HEK293 (cell line): ENCODE measurements around the gene DCN.

ENCODE experiments used
- CTCF ChIA-PET: fragments of 350-600 bp; formaldehyde crosslinking; extraction: SDS; loops from one replicate; lab custom pipeline; 2021; ENCODE audit warnings: antibody characterized with exemption; lab: Yijun Ruan, JAX
- POLR2A ChIA-PET: fragments of 300-600 bp; formaldehyde crosslinking; extraction: SDS; loops from one replicate; lab custom pipeline; 2020; ENCODE audit warnings: antibody characterized with exemption, inconsistent platforms; lab: Yijun Ruan, JAX
- H3K27ac ChIP-seq: fragments of 200-500 bp; sonication (Bioruptor generic); 2 replicates; pipeline ENCODE4 v1.5.1; 2014; ENCODE audit warnings: low read depth, low read length, control low read depth, inconsistent platforms; ENCODE audit errors: extremely low read depth
- H3K36me3 ChIP-seq, 2 experiments: fragments of 200-500 bp in 1 of 2; sonication (Bioruptor generic) in 1 of 2; 1 replicate in 1 of 2; 2 replicates in 1 of 2; pipeline ENCODE4 v1.5.1; 2014 to 2017; ENCODE audit warnings: inconsistent platforms in 2 of 2, low read length in 2 of 2; ENCODE audit not compliant: control insufficient read depth in 2 of 2, insufficient read depth in 1 of 2
- H3K4me1 ChIP-seq: fragments of 200-500 bp; sonication (Bioruptor generic); 2 replicates; pipeline ENCODE4 v1.5.1; 2014; ENCODE audit warnings: mild to moderate bottlenecking, low read length, inconsistent platforms; ENCODE audit not compliant: control insufficient read depth, insufficient read depth
- H3K4me3 ChIP-seq: 2 replicates; pipeline ENCODE4 v1.5.1; 2011; ENCODE audit warnings: low read depth, mild to moderate bottlenecking, control low read depth, low read length, moderate library complexity
- H3K9me3 ChIP-seq: fragments of 200-500 bp; sonication (Bioruptor generic); 2 replicates; pipeline ENCODE4 v1.5.1; 2014; ENCODE audit warnings: low read depth, low read length, inconsistent platforms; ENCODE audit not compliant: control insufficient read depth, insufficient read depth
- GLIS2 ChIP-seq: fragments of 450-650 bp; formaldehyde crosslinking; IDR thresholded peaks from 2 replicates; pipeline ENCODE4 v1.5.1; 2016; ENCODE audit warnings: missing biosample characterization, missing genetic modification characterization
- IKZF3 ChIP-seq: fragments of 450-650 bp; IDR thresholded peaks from 2 replicates; pipeline ENCODE4 v1.5.0; 2018; ENCODE audit warnings: missing biosample characterization, mild to moderate bottlenecking, missing genetic modification characterization, moderate library complexity
- KLF1 ChIP-seq: fragments of 450-650 bp; formaldehyde crosslinking; IDR thresholded peaks from 2 replicates; pipeline ENCODE4 v1.5.1; 2016; ENCODE audit warnings: missing biosample characterization, missing genetic modification characterization
- KLF7 ChIP-seq: fragments of 450-650 bp; formaldehyde crosslinking; IDR thresholded peaks from 2 replicates; pipeline ENCODE4 v1.5.1; 2016; ENCODE audit warnings: missing biosample characterization, missing genetic modification characterization, borderline replicate concordance
- KLF9 ChIP-seq: fragments of 450-650 bp; formaldehyde crosslinking; IDR thresholded peaks from 2 replicates; pipeline ENCODE4 v1.5.1; 2016; ENCODE audit warnings: missing biosample characterization, missing genetic modification characterization, low read depth
- MYNN ChIP-seq: fragments of 450-650 bp; formaldehyde crosslinking; IDR thresholded peaks from 2 replicates; pipeline ENCODE4 v1.5.1; 2016; ENCODE audit warnings: missing biosample characterization, missing genetic modification characterization, borderline replicate concordance
- TCF7L2 ChIP-seq: IDR thresholded peaks from 2 replicates; pipeline ENCODE4 v1.6.1; 2011; ENCODE audit warnings: low read depth, mild to moderate bottlenecking, inconsistent platforms, low read length, moderate library complexity, borderline replicate concordance
- ZBTB48 ChIP-seq: fragments of 450-650 bp; formaldehyde crosslinking; IDR thresholded peaks from 2 replicates; pipeline ENCODE4 v1.5.1; 2016; ENCODE audit warnings: missing biosample characterization, missing genetic modification characterization
- ZFP3 ChIP-seq: fragments of 450-650 bp; formaldehyde crosslinking; IDR thresholded peaks from 2 replicates; pipeline ENCODE4 v1.5.1; 2016; ENCODE audit warnings: low read depth, missing biosample characterization, missing genetic modification characterization
- ZNF114 ChIP-seq: fragments of 450-650 bp; formaldehyde crosslinking; IDR thresholded peaks from 2 replicates; pipeline ENCODE4 v1.5.0; 2017; ENCODE audit warnings: missing biosample characterization, missing genetic modification characterization
- ZNF174 ChIP-seq: fragments of 450-650 bp; formaldehyde crosslinking; IDR thresholded peaks from 2 replicates; pipeline ENCODE4 v1.5.0; 2017; ENCODE audit warnings: missing biosample characterization, mild to moderate bottlenecking, missing genetic modification characterization
- ZNF311 ChIP-seq: fragments of 450-650 bp; formaldehyde crosslinking; IDR thresholded peaks from 2 replicates; pipeline ENCODE4 v1.5.1; 2017; ENCODE audit warnings: missing biosample characterization, missing genetic modification characterization, borderline replicate concordance
- ZNF350 ChIP-seq: fragments of 450-650 bp; formaldehyde crosslinking; IDR thresholded peaks from 2 replicates; pipeline ENCODE4 v1.5.0; 2017; ENCODE audit warnings: missing biosample characterization, mild to moderate bottlenecking, missing genetic modification characterization
- ZNF37A ChIP-seq: fragments of 450-650 bp; IDR thresholded peaks from 2 replicates; pipeline ENCODE4 v1.5.1; 2018; ENCODE audit warnings: missing biosample characterization, missing genetic modification characterization
- ZNF670 ChIP-seq: fragments of 450-650 bp; formaldehyde crosslinking; IDR thresholded peaks from 2 replicates; pipeline ENCODE4 v1.5.1; 2016; ENCODE audit warnings: missing biosample characterization, missing genetic modification characterization, low read depth
- ZNF837 ChIP-seq: fragments of 450-650 bp; formaldehyde crosslinking; IDR thresholded peaks from 2 replicates; pipeline ENCODE4 v1.5.1; 2016; ENCODE audit warnings: missing biosample characterization, missing genetic modification characterization
- ZSCAN30 ChIP-seq: fragments of 450-650 bp; IDR thresholded peaks from 2 replicates; pipeline ENCODE4 v1.5.1; 2018; ENCODE audit warnings: missing biosample characterization, mild to moderate bottlenecking, missing genetic modification characterization, moderate library complexity
- ZXDB ChIP-seq: fragments of 450-650 bp; formaldehyde crosslinking; IDR thresholded peaks from 2 replicates; pipeline ENCODE4 v1.5.1; 2016; ENCODE audit warnings: missing biosample characterization, missing genetic modification characterization
- TF ChIP-seq, protein P1 (sequence below): fragments of 450-650 bp; formaldehyde crosslinking; IDR thresholded peaks from 2 replicates; pipeline ENCODE4 v1.5.1; 2016; ENCODE audit warnings: missing biosample characterization, missing genetic modification characterization
- TF ChIP-seq, protein P2 (sequence below): fragments of 450-650 bp; formaldehyde crosslinking; IDR thresholded peaks from 2 replicates; pipeline ENCODE4 v1.5.1; 2017; ENCODE audit warnings: missing biosample characterization, missing genetic modification characterization
- TF ChIP-seq, protein P3 (sequence below): fragments of 450-650 bp; formaldehyde crosslinking; IDR thresholded peaks from 2 replicates; pipeline ENCODE4 v1.5.1; 2016; ENCODE audit warnings: missing biosample characterization, missing genetic modification characterization
- TF ChIP-seq, protein P4 (sequence below): fragments of 450-650 bp; formaldehyde crosslinking; IDR thresholded peaks from 2 replicates; pipeline ENCODE4 v1.5.1; 2017; ENCODE audit warnings: missing biosample characterization, missing genetic modification characterization
- TF ChIP-seq, protein P5 (sequence below): IDR thresholded peaks from 2 replicates; pipeline ENCODE4 v1.6.1; 2011; ENCODE audit warnings: mild to moderate bottlenecking, low read depth, low read length, borderline replicate concordance
- TF ChIP-seq, protein P6 (sequence below): fragments of 450-650 bp; formaldehyde crosslinking; IDR thresholded peaks from 2 replicates; pipeline ENCODE4 v1.5.1; 2016; ENCODE audit warnings: missing biosample characterization, missing genetic modification characterization

DCN gene

DNA sequence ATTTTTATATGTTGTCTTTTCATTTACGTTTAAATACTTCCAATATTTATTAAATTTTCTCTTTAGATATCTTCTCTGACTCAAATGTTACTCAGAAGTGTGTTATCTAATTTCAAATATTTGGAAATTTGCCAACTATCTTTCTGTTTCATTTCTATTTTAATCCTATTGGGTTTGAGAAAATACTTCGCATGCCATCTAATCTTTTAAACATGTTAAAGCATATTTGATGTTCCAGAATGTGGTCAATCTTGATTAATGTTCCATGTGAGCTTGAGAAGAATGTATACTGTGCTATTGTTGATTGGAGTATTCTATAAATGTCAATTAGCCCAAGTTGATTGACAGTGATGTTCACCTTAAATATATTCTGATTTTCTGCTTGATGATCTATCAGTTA is 11.9 kb upstream of the DCN start (continued):
- no peak for TF ChIP-seq TCF7L2
- TF ChIP-seq, protein P1, sequence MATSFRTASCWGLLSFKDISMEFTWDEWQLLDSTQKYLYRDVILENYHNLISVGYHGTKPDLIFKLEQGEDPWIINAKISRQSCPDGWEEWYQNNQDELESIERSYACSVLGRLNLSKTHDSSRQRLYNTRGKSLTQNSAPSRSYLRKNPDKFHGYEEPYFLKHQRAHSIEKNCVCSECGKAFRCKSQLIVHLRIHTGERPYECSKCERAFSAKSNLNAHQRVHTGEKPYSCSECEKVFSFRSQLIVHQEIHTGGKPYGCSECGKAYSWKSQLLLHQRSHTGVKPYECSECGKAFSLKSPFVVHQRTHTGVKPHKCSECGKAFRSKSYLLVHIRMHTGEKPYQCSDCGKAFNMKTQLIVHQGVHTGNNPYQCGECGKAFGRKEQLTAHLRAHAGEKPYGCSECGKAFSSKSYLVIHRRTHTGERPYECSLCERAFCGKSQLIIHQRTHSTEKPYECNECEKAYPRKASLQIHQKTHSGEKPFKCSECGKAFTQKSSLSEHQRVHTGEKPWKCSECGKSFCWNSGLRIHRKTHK (tag by site-specific recombination), result no peak
- TF ChIP-seq, protein P2, sequence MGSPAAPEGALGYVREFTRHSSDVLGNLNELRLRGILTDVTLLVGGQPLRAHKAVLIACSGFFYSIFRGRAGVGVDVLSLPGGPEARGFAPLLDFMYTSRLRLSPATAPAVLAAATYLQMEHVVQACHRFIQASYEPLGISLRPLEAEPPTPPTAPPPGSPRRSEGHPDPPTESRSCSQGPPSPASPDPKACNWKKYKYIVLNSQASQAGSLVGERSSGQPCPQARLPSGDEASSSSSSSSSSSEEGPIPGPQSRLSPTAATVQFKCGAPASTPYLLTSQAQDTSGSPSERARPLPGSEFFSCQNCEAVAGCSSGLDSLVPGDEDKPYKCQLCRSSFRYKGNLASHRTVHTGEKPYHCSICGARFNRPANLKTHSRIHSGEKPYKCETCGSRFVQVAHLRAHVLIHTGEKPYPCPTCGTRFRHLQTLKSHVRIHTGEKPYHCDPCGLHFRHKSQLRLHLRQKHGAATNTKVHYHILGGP (tag by site-specific recombination), result no peak
- TF ChIP-seq ZNF670 (tag by site-specific recombination), result no peak
- TF ChIP-seq ZNF114 (tag by site-specific recombination), result no peak
- no peak for TF ChIP-seq KLF7 (tag by site-specific recombination)
- TF ChIP-seq, protein P3, sequence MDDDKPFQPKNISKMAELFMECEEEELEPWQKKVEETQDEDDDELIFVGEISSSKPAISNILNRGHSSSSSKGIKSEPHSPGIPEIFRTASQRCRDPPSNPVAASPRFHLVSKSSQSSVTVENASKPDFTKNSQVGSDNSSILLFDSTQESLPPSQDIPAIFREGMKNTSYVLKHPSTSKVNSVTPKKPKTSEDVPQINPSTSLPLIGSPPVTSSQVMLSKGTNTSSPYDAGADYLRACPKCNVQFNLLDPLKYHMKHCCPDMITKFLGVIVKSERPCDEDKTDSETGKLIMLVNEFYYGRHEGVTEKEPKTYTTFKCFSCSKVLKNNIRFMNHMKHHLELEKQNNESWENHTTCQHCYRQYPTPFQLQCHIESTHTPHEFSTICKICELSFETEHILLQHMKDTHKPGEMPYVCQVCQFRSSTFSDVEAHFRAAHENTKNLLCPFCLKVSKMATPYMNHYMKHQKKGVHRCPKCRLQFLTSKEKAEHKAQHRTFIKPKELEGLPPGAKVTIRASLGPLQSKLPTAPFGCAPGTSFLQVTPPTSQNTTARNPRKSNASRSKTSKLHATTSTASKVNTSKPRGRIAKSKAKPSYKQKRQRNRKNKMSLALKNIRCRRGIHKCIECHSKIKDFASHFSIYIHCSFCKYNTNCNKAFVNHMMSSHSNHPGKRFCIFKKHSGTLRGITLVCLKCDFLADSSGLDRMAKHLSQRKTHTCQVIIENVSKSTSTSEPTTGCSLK, result no peak
- no peak for TF ChIP-seq ZBTB48 (tag by site-specific recombination)
- no peak for TF ChIP-seq KLF9 (tag by site-specific recombination)
- TF ChIP-seq, all 188 proteins: peak for 0

DNA sequence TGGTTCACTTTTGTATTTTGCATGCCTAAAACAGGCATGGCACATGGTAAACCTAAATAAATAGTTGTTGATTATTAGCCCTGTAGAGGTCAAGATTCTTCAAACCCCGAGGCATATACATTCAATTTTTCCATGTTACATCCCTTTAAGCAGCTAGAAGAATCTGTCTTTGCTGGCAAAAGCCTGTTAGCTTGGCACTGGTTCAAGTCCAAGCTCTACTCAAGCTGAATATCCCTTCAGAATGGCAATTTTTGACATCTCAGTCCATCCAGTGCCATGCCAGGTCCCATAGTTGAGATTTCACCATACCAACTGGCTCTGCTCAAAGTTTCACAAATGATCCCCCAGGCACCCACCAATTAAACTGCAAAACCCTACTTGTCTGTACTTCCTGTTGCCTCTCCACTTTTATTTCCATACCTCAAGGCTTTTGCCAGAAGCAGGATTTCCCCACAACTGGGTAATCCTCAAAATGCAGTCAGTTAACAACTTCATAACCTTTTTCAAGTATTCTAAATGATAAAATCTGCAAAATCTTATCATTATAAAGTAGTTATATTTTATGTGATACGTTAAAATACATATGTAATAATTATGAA is 9.0 kb upstream of the DCN start:
- ChIA-PET CTCF (interaction anchor here (1.3 kb wide), 1 partner anchor 164 kb away, joined by 3 read pairs; no protein-coding TSS in a partner anchor), POLR2A (no interaction called here)
- TF ChIP-seq ZNF174 (tag by site-specific recombination), result no peak
- TF ChIP-seq ZBTB48 (tag by site-specific recombination), result no peak
- no peak for TF ChIP-seq ZNF37A (tag by site-specific recombination)
- TF ChIP-seq, protein P4, sequence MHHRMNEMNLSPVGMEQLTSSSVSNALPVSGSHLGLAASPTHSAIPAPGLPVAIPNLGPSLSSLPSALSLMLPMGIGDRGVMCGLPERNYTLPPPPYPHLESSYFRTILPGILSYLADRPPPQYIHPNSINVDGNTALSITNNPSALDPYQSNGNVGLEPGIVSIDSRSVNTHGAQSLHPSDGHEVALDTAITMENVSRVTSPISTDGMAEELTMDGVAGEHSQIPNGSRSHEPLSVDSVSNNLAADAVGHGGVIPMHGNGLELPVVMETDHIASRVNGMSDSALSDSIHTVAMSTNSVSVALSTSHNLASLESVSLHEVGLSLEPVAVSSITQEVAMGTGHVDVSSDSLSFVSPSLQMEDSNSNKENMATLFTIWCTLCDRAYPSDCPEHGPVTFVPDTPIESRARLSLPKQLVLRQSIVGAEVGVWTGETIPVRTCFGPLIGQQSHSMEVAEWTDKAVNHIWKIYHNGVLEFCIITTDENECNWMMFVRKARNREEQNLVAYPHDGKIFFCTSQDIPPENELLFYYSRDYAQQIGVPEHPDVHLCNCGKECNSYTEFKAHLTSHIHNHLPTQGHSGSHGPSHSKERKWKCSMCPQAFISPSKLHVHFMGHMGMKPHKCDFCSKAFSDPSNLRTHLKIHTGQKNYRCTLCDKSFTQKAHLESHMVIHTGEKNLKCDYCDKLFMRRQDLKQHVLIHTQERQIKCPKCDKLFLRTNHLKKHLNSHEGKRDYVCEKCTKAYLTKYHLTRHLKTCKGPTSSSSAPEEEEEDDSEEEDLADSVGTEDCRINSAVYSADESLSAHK, result no peak
- TF ChIP-seq ZNF837 (tag by site-specific recombination), result no peak
- TF ChIP-seq MYNN, result no peak
- TF ChIP-seq ZNF311, result no peak
- no peak for TF ChIP-seq ZNF350 (tag by site-specific recombination)
- no peak for TF ChIP-seq ZFP3 (tag by site-specific recombination)
- TF ChIP-seq, protein P5, sequence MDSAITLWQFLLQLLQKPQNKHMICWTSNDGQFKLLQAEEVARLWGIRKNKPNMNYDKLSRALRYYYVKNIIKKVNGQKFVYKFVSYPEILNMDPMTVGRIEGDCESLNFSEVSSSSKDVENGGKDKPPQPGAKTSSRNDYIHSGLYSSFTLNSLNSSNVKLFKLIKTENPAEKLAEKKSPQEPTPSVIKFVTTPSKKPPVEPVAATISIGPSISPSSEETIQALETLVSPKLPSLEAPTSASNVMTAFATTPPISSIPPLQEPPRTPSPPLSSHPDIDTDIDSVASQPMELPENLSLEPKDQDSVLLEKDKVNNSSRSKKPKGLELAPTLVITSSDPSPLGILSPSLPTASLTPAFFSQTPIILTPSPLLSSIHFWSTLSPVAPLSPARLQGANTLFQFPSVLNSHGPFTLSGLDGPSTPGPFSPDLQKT, result no peak
- no peak for TF ChIP-seq ZXDB (tag by site-specific recombination)
- no peak for TF ChIP-seq GLIS2 (tag by site-specific recombination)
- TF ChIP-seq, protein P6, sequence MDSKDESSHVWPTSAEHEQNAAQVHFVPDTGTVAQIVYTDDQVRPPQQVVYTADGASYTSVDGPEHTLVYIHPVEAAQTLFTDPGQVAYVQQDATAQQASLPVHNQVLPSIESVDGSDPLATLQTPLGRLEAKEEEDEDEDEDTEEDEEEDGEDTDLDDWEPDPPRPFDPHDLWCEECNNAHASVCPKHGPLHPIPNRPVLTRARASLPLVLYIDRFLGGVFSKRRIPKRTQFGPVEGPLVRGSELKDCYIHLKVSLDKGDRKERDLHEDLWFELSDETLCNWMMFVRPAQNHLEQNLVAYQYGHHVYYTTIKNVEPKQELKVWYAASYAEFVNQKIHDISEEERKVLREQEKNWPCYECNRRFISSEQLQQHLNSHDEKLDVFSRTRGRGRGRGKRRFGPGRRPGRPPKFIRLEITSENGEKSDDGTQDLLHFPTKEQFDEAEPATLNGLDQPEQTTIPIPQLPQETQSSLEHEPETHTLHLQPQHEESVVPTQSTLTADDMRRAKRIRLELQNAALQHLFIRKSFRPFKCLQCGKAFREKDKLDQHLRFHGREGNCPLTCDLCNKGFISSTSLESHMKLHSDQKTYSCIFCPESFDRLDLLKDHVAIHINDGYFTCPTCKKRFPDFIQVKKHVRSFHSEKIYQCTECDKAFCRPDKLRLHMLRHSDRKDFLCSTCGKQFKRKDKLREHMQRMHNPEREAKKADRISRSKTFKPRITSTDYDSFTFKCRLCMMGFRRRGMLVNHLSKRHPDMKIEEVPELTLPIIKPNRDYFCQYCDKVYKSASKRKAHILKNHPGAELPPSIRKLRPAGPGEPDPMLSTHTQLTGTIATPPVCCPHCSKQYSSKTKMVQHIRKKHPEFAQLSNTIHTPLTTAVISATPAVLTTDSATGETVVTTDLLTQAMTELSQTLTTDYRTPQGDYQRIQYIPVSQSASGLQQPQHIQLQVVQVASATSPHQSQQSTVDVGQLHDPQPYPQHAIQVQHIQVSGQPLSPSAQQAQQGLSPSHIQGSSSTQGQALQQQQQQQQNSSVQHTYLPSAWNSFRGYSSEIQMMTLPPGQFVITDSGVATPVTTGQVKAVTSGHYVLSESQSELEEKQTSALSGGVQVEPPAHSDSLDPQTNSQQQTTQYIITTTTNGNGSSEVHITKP (tag by site-specific recombination), result no peak
- no peak for TF ChIP-seq KLF1
- no peak for TF ChIP-seq ZSCAN30 (tag by site-specific recombination)
- TF ChIP-seq IKZF3 (tag by site-specific recombination), result no peak
- Histone ChIP-seq H3K9me3 (no peaks in the 10 kb centered on the region), H3K4me3 (no peak overlapping the region), H3K27ac (no peak overlapping the region), H3K36me3 (no peaks in the 10 kb centered on the region), H3K4me1 (no peaks in the 10 kb centered on the region)
